ENCODE data around the gene CAT.

DNA sequence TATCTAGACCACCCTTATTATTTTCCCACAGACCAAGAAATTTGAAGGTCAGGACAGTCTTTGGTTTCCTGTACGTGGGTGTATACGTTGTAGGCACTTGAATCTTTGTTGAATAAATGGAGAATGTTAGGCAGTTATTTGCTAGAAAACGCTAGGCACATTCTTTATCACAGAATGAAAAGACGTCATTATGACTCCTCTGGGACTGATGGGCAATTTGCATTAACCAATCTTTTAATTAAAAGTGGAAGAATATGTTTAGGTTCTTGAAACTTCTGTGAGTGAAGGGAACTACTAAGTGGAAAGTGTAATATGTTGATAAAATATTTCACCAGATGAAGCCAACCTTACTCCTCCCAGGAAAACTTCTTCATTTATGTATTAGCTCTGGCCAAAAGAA lies 5.7 kb downstream of the CAT start:
- TF ChIP-seq CTCF (IDR thresholded peaks at IDR 0.05) (no peak), POLR2A (IDR thresholded peaks at IDR 0.05) (no peak)

All from uterus (tissue), 2 donors.